ENCODE results near the gene PARP11.
A peak's percentile ranks its signal among the peaks of the same experiment; 100 is the strongest.

PARP11 gene

DNA sequence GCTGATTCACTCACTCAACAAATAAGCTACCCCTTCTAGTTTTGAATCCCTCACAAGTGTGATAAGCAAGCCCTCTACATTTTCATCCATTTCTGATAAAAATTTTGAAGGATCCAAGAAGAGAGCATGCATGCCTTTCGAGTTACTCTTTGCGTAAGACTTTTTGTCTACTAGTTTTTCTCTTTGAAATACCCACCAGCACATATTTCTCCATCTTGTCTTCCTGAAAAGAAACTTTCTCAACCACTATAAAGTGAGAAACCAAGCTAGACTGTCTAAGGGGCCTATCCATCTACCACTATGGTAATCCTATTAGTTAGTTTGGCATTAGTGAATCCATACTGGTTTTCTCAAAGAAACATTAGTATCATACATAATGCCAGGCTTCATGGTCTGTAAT lies 56.9 kb downstream of the PARP11 start:
- FAIRE-seq = no peak

DNA sequence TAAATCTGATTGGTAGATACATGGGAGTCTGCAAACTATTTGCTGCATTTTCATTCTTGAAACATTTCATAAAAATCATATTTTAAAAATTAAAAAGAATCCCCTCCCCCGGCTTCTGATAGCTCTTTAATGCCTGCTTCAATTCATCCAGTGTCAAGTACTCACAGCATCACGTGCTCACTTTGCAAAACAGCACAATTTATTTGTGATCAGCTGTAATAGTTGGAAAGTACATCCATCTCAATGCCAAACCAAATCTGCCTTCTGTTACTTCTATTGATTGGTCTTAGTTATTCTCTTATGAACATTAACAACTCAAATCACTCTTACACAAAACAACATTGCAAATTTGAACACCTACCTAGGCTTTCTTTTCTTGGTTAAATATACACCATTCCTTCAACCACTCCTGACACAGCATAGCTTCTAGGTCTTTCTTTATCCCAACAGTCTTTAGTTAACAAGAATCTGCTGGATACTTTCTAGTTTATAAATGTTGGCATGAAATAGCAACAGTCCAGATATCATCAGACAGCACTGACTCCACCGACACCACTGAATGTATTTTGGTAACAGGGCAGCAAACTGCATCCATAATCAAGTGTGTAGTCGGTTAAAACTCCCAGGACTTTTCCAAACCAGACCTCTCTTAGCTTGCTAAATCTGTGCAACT lies 58.0 kb downstream of the PARP11 start:
- no peak for FAIRE-seq

DNA sequence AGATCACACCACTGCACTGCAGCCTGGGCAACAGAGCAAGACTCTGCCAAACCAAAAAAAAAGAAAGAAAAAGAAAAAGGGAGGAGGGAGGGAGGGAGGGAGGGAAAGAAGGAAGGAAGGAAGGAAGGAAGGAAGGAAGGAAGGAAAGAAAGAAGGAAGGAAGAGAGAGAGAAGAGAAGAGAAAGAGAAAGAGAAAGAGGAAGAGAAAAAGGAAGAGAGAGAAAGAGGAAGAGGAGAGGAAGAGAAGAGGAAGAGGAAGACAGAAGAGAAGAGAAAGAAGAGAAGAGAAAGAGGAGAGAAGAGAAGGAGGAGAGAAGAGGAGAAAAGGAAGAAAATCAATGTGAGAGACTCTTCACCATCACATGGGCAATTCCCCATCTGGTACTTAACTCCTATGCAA lies 62.7 kb downstream of the PARP11 start:
- no peak for FAIRE-seq

DNA sequence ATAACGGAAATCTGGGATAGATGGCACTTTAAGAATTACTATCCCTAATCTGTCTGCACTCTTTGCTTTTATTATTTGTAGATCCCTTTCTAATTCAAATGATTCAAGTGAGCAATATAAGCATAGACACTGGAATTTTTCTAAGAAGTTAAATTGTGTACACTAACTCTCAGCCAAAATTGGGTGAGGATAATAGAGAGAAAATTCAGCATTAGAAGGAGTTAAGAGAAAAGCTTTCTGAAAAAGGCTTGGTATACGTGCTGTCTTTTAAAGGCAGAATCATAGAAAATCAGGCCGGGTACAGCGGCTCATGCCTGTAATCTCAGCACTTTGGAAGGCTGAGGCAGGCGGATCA lies 63.2 kb downstream of the PARP11 start:
- FAIRE-seq = no peak

DNA sequence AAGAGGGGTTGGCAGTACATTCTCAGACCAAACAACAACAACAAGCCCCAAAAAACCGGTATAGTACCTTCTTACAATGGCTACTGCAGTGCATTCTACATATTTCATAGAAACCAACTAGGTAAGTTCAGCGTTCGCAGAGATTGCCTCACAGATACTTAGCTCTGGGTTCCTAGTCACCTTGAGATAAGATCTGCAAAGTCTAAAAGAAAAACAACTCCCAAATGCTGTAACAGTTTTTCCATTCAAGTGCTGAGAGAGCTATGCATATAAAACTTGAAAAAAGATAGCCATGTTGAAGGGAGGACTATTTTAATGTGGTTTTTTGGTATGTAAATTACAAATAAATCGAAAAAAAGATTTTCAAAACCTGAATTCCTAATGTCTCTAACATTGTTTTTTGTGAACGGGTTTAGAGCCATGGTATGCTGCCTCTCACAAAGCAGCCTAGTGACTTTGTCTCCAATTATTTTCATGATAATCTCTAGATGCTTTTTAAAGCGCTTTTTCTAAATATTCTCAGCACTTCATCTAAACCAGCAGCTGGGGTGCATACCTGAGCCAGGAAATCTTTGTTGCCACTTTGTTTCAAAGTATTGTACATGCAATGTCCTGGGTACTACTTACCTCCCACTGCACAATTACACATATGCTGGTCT lies 63.7 kb downstream of the PARP11 start:
- no peak for FAIRE-seq

DNA sequence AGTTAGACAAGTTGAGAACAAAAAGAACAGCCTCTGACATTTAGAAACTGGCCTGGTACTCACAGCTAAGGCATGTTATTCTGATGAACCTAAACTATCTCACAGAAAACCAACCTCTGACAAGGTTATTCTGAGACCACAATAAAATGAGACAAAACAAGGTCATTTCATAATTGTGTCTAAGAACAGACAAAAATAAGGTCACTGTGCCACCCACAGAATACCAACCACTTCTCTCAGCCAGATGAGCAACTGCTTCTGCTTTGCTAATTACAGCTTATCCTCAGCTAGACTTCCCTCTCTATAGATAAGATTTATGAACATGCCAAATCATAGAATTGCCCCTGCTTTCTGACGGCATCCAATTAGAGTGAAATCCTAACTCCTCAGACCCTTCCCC lies 68.1 kb downstream of the PARP11 start:
- FAIRE-seq = no peak

DNA sequence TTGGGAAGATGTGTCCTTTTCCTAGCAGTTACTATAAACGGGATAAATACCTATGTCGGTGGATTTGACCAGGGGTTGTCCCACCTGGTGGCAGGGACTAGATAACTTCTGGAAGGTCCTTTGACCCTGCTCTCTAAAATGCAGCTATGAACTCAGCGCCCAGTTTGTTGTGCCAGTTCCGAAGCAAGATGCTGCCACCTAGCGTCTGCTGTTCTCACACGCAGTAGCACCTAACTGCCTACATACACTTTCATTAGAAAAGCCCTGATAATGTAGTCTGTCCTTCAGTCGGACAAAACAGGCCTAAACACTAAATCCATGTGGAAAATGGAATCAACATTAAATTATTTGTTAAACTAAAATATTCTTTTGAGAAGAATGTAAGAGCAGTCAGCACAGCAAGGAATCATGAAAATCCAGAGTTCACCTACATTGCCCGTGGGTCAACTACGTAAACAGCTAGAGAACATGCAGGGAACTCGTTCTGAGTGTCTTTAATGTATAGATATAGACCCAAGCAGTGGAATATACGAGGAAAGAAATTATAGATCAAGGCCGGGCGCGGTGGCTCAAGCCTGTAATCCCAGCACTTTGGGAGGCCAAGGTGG lies 69.2 kb downstream of the PARP11 start:
- peak; percentile 58 for FAIRE-seq

DNA sequence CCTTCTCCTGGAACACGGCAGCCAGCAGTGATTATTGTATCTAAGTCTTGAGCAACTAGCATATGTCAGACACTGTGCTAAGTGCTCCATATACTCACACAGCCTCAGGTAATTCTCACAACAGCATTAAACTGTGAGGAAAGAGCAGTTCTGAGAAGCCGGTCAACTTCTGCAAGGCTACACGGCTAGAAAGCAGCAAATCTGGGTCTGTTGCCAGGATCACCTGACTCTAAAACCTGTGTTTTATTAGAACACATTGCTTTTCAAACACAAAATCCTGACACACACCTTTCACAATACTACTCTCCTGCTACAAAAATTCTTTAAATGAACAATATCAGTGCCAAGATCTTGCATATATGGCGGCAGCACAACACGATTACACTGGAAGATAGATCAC lies 70.5 kb downstream of the PARP11 start:
- no peak for FAIRE-seq

DNA sequence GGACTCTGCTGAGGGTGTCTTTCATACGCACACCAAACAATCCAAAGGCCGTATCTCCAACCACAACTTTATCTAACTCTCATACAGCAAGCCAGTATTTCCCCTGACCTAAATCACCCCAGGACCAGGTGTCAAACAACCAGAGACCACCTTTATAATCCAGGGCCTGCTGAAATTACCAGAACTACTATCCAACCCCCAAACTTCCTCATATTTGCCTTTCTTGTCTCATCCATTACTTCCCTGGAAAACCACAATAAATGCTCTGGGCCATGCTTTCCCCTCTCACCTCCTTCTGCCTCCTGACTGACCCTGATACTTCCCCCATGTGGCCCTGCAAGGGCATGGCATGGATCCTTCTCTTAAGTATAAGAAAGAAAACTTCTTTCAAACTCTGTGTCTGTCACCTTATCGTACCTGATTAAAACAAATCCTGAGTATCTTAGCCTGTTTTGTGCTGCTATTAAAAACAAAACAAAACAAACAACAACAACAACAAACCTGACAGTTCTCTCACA lies 75.6 kb downstream of the PARP11 start:
- FAIRE-seq = no peak

DNA sequence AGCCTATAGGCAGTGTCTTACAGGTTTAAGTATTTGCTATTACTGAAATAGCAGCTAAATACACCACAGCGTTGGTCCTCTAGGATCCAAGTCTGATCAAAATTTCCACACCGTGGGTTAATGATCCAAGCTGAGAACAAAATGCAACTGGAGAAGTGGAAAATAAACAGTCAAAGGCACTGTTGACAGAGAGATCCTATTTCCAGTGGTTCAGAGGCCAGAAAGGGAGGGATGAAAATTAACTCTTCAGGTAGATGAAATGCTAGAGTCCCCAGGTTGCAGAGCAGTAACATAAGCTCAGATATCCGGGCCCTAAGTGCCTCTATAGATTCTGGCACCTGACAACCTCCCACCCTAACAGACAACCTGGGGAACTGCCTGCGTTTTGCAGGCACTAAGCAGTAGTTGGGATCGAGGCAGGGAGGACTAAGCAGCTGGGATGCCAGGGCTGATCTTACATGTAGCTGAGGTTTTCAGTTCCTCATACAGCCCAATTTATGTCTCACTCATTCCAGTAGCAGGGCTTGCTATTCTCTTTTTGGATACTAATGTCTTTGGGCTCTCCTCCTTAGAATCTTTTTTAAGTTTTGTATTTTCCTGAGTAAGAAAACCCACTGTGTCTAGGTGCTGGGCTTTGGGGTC lies 77.6 kb downstream of the PARP11 start:
- FAIRE-seq = peak; percentile 81

DNA sequence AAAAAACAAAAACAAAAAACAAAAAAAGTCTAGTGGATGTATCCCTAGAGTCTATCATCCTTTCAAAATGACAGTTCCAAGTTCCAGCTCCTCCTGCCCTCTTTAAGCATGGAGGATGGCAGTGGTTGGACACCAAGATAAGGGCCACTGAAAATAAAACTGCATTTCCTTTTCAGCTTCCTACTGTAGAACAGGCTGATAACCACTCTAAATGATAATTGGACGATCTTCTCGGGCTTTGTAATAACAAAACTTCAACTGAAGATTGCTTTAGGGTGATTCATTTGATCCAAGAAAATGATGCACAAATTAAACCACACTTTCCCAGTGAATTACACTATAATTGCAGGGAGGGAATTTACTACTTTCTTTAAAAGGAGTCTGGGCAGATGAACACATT lies 78.1 kb downstream of the PARP11 start:
- no peak for FAIRE-seq

DNA sequence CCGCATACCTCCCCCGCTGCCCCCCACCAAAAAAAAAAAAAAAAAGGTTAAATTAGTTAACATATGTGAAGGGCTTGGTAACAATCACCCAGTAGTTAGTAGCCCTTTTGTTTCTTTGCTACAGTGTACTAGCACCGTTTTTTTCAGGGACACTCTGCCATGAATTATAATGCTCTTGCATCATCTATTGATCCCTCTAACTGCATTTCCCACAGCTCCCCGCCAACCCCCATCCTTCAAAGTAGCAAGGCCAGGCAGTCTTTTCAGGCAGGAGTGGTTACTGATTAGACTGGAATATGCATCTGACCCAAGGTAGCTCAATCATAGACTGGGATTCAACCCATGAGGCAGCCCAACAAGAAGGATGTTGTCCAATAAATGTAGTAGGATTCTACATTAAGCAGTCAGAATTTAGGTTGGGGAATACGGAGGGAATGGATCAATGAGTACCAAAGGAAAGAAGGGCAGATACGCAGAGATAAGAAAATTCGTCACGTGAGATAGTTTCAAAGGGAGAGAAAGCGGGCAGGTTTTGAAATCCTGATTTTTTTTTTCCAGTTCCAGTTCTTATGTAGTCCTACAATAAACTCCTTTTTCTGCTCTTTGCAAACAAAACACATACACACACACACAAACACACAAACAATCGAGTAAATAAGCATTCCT lies 80.4 kb downstream of the PARP11 start:
- FAIRE-seq = no peak

DNA sequence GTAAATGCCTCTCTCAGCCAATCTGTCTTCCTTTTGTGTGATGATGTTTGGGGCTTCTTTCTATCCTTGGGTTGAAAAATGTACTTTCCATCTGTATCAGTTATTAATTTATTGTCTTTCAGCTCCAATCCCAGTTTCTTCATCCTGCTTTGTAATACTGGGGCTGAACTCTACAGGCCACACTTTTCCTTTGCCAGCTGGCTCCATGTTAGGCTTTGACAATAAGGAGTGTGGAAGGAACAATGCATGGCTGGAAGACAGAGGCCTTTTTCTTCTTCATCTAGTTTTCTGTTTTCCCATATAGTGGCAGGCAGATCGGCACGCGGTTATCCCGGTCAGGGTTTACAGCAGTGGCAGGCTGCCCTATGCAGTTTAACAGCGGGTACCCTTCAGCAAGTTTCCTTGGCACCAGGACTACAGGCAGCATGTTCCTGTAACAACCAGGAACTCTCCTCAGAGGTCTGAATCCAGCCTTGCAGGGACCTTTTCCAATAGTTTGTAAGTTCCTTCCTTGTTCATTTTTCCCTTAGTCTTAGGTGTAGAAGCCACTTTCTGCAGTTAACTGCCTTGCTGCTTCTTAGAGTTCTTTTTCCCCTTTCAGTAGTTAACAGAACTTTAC lies 81.8 kb downstream of the PARP11 start:
- no peak for FAIRE-seq

DNA sequence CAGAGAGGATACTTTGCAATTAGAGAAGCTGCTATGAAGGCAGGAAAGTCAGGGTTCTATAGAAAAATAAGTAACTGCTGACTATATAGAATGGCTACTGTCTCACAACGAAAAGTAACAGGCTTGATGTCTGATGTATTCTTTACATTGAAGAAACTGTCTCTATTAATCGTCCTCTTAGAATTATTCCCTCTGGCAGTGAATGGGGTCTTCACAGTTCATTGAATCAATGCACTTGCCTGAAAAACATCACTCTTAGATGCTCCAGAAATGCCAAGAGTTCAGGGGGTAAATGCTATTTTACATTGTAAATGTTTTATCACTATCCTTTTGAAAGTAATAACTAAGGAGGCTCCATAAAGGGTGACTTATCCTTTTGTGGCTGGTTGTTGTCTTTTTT lies 82.6 kb downstream of the PARP11 start:
- no peak for FAIRE-seq

DNA sequence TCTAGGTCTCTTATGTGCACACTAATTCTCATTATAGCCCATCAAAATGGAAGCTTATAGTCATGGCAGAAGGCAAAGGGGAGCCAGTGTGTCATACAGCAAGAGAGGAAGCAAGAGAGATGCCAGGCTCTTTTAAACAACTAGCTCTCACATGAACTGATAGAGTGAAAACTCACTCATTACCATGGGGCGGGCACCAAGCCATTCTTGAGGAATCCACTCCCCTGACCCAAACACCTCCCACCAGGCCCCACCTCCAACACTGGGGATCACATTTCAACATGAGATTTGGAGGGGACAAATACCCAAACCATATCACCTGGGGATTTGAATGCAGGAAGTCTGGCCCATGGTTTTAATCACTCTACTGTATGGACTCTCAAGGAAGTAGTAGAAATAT lies 83.4 kb downstream of the PARP11 start:
- FAIRE-seq = no peak

DNA sequence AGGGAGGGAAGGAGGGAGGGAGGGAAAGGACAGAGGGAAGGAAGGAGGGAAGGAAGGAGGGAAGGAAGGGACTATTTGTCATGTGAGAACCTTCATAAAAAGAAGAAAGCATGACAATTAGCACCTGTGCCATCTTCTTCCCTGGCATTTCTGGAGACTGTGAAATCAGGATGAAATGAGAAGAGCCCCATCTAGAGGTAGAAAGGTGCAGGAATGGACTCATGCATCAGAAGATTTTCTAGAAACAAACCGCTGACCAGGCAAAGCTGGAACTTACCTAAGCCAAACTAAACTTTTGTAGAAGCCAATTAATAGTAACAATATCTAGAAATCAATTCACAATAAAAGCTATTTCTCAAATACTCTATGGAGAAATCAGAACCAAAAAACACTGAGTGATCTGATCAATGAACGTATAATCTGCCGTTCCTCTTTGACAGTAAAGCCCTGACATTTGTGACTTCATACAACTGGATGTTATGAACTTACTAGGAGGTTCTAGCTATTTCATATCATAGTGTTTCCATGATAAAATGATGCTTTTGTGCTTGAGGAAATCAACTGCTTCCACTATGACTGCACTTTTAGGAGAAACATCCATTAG lies 95.9 kb downstream of the PARP11 start:
- peak; percentile 98 for FAIRE-seq

DNA sequence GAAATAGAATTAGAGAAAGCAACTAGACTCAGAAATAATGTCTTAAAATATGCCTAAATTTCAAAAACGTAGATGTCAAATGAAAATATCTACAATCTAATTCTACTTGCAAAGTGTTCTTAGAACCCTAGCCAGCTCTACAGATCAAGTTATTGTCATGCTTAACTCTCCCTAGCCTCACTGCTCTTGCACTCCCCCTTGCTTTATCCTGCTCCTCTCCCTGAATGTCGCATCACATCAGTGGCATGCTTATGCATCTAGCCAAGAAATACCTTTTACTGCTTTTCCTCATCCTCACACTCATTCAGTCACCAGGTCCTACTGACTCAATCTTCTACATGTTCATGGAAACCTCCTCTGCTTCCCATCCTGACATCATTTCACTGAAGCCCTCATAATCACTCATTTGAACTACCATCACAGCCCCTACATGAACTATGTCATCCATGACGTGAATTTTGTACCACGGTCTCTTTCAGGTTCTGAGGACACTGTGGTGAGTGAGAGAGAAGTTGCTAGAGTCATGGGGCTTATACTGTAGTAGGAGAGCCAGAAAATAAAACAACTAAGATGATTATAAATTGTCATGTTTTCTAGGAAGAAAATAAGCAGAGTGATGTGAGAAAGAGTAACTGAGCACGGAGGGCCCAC lies 97.7 kb downstream of the PARP11 start:
- FAIRE-seq = no peak

DNA sequence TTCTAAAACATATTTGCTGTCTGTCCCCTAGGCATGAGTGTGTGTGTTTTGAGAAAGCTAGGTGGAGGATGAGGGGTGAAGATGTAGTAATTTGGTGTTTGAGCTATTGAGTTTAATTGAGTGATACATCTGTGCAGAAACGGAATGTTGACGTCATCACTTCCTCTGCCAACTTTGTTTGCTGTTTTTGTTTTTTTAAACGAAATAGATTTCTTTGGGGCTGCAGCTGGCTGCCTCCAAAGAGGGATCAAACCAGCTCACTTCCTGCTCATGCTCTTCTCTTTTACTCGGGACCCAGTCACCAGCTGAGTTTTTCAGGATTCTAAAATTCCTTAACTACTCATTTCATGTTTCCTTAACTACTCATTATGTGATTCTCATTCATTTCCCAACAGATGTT lies 100.8 kb downstream of the PARP11 start:
- FAIRE-seq = no peak

DNA sequence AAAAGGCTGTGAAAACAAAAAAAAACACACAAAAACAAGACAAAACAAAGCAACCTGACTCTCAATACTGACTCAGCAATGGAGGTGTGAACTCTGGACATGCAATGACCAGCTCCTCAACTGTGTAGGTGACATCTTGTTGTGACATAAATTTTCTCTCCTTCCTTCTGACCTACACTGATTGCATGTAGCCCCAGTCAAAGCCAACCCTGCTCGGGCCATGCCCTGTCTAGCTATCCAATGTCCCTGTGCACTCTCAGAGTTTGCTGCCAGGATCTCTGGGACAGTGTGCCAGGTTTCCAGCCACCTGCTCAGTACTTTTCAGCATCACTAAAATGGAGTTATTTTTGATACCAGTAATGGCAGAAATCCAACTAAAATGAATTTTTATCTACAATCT lies 101.3 kb downstream of the PARP11 start:
- FAIRE-seq = no peak

DNA sequence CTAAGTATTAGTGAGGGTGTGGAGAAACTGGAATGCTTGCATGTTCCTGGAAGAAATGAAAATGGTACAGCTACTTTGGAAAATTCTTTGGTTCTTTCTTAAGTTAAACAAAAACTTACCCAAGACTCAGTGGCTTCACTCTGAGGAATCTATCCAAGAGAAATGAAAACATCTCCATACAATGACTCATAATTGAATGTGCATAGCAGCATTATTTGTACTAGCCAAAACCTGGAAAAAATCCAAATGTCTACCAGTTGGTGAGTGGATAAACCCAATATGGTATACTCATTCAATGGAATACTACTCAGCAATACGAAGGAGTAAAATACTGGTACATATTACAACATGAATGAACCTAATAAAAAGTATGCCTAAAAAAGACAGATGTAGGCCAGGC lies 102.3 kb downstream of the PARP11 start:
- no peak for FAIRE-seq

DNA sequence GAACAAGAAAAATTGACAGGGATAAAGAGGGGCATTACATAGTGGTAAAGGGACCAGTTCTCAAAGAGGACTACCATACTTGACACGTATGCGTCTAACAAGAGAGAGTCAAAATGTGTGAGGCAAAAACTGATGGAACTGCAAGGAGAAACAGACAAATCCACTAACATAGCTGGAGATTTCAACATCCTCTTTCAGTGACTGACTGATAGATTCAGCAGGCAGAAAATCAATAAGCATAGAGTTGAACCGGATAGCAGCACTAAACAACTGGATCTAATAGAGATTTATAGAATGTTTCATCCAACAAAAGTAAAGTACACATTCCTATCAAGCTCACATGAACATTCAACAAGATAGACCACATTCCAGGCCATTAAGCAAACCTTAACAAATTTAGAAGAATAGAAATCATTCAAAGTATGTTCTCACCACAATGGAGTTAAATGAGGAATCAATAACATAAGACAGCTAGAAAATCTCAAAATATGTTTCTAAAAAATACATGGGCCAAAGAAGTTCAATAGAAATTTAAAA lies 104.2 kb downstream of the PARP11 start:
- no peak for FAIRE-seq

Measured in islet of Langerhans (tissue), 1 donor.